IMR-90 (cell line): ENCODE results near the gene CRLF2. TPM values are rescaled to one million over a fixed set of nuclear protein-coding genes. Genes with fewer than 3 reads are reported as not detected.

Experiments used
- ATAC-seq: fragments of 200-7000 bp; cut with Tn5 transposase; 2 replicates; pipeline ENCODE4 v1.9.1; 2020; ENCODE audit warnings: low read depth, mild to moderate bottlenecking, moderate library complexity
- BruUV-seq: library from RNA; stranded (reverse); fragments of 400-500 nt; replicated peaks from 2 replicates; lab custom pipeline; 2021; lab: Mats Ljungman, UMichigan
- CTCF ChIA-PET: fragments of 300-600 bp; formaldehyde crosslinking; extraction: SDS; loops from one replicate; lab custom pipeline; 2021; ENCODE audit warnings: antibody characterized with exemption; lab: Yijun Ruan, JAX
- POLR2A ChIA-PET: fragments of 300-600 bp; sonication (Branson Sonifier 250); formaldehyde crosslinking; loops from one replicate; lab custom pipeline; 2022; ENCODE audit warnings: antibody characterized with exemption; ENCODE audit not compliant: unreplicated experiment; lab: Charles Lee
- DNase-seq: peaks from one replicate; pipeline ENCODE4 v3.0.0; 2013
- H2AFZ ChIP-seq: replicated peaks from 2 replicates; pipeline ENCODE3; 2013; ENCODE audit warnings: low read length, mild to moderate bottlenecking; ENCODE audit not compliant: poor library complexity
- H2AK5ac ChIP-seq: 2 replicates; pipeline ENCODE4 v1.6.1; 2013; ENCODE audit warnings: low read depth, low read length, inconsistent platforms
- H2AK9ac ChIP-seq: replicated peaks from 2 replicates; pipeline ENCODE3; 2013; ENCODE audit warnings: mild to moderate bottlenecking, low read depth, low read length, moderate library complexity; ENCODE audit not compliant: poor library complexity
- H2BK120ac ChIP-seq: 2 replicates; pipeline ENCODE4 v1.6.1; 2013; ENCODE audit warnings: low read depth, low read length, inconsistent platforms
- H2BK15ac ChIP-seq: 3 replicates; pipeline ENCODE4 v1.6.1; 2013; ENCODE audit warnings: low read depth, low read length, inconsistent platforms
- H2BK20ac ChIP-seq: 2 replicates; pipeline ENCODE4 v1.6.1; 2013; ENCODE audit warnings: low read depth, mild to moderate bottlenecking, inconsistent platforms, low read length, moderate library complexity
- H2BK5ac ChIP-seq: 2 replicates; pipeline ENCODE4 v1.6.1; 2013; ENCODE audit warnings: mild to moderate bottlenecking, low read depth, low read length, inconsistent platforms; ENCODE audit not compliant: poor library complexity, severe bottlenecking
- H3K14ac ChIP-seq: replicated peaks from 2 replicates; pipeline ENCODE4 v1.6.1; 2013; ENCODE audit warnings: low read depth, low read length, inconsistent platforms
- H3K18ac ChIP-seq: 2 replicates; pipeline ENCODE4 v1.6.1; 2013; ENCODE audit warnings: low read depth, low read length, control low read depth
- H3K23ac ChIP-seq: 2 replicates; pipeline ENCODE4 v1.6.1; 2013; ENCODE audit warnings: low read depth, low read length, inconsistent platforms
- H3K27ac ChIP-seq: 2 replicates; pipeline ENCODE4 v1.5.1; 2013; ENCODE audit warnings: mild to moderate bottlenecking, control low read depth, low read length; ENCODE audit not compliant: insufficient read depth
- H3K27me3 ChIP-seq: 2 replicates; pipeline ENCODE4 v1.6.1; 2013; ENCODE audit warnings: low read length; ENCODE audit not compliant: control insufficient read depth, insufficient read depth
- H3K36me3 ChIP-seq: 2 replicates; pipeline ENCODE4 v1.6.1; 2013; ENCODE audit warnings: low read length, mixed read lengths; ENCODE audit not compliant: control insufficient read depth, insufficient read depth
- H3K4ac ChIP-seq: 2 replicates; pipeline ENCODE4 v1.6.1; 2013; ENCODE audit warnings: low read depth, low read length, inconsistent platforms
- H3K4me1 ChIP-seq: 2 replicates; pipeline ENCODE4 v1.6.1; 2013; ENCODE audit warnings: low read length, mixed read lengths; ENCODE audit not compliant: control insufficient read depth, insufficient read depth
- H3K4me2 ChIP-seq: 2 replicates; pipeline ENCODE4 v1.6.1; 2013; ENCODE audit warnings: low read depth, mild to moderate bottlenecking, control low read depth, low read length, moderate library complexity
- H3K4me3 ChIP-seq: 2 replicates; pipeline ENCODE4 v1.5.1; 2013; ENCODE audit warnings: low read depth, mild to moderate bottlenecking, control low read depth, low read length, moderate library complexity; ENCODE audit not compliant: insufficient read depth
- H3K56ac ChIP-seq: 2 replicates; pipeline ENCODE4 v1.6.1; 2013; ENCODE audit warnings: low read length, inconsistent platforms; ENCODE audit not compliant: insufficient read depth; ENCODE audit errors: extremely low read depth
- H3K79me1 ChIP-seq, 2 experiments: 2 replicates each; pipeline ENCODE4 v1.6.1; 2013; ENCODE audit warnings: low read length in 2 of 2, inconsistent platforms in 1 of 2, low read depth in 1 of 2
- H3K9ac ChIP-seq: 2 replicates; pipeline ENCODE4 v1.6.1; 2013; ENCODE audit warnings: low read depth, low read length, control low read depth
- H3K9me1 ChIP-seq: 2 replicates; pipeline ENCODE4 v1.6.1; 2013; ENCODE audit warnings: low read length, inconsistent platforms; ENCODE audit not compliant: insufficient read depth
- H3K9me3 ChIP-seq: 2 replicates; pipeline ENCODE4 v1.6.1; 2013; ENCODE audit warnings: low read length; ENCODE audit not compliant: control insufficient read depth, insufficient read depth
- H4K20me1 ChIP-seq: 2 replicates; pipeline ENCODE4 v1.6.1; 2013; ENCODE audit warnings: low read length, inconsistent platforms; ENCODE audit not compliant: insufficient read depth
- H4K5ac ChIP-seq: 2 replicates; pipeline ENCODE4 v1.6.1; 2013; ENCODE audit warnings: mild to moderate bottlenecking, low read depth, low read length, control low read depth
- H4K8ac ChIP-seq, 2 experiments: 2 replicates each; pipeline ENCODE4 v1.6.1; 2013; ENCODE audit warnings: low read depth in 2 of 2, low read length in 2 of 2, control low read depth in 1 of 2, inconsistent platforms in 1 of 2
- H4K91ac ChIP-seq: 2 replicates; pipeline ENCODE4 v1.6.1; 2013; ENCODE audit warnings: low read depth, low read length, inconsistent platforms; ENCODE audit not compliant: insufficient read depth
- POLR2A ChIP-seq: IDR thresholded peaks from 2 replicates; pipeline ENCODE4 v1.6.1; 2012; ENCODE audit warnings: mild to moderate bottlenecking, low read depth, low read length
- WGBS, 2 experiments: methylation state at CpG; one replicate each; pipeline versions ENCODE4 v1.1.5 to v1.1.7; 2013; ENCODE audit warnings: missing lambda C conversion rate in 2 of 2; ENCODE audit not compliant: insufficient read length in 1 of 2; ENCODE audit errors: extremely low coverage in 2 of 2; 5-methylcytosine and 5-hydroxymethylcytosine counted together
- dilution Hi-C: fragments of 300-500 bp; cut with HindIII; formaldehyde crosslinking; loops from one replicate; pipeline ENCODE4 v1.14.3; 2018; ENCODE audit warnings: low sequenced_read_pairs; ENCODE audit not compliant: unreplicated experiment
- in situ Hi-C: fragments of 300-500 bp; cut with MboI; formaldehyde crosslinking; loops from 3 replicates; pipeline ENCODE4 v1.14.3; 2019; ENCODE audit warnings: low sequenced_read_pairs, inconsistent platforms, mixed read lengths
- intact Hi-C: fragments of 100-400 bp; cut with micrococcal nuclease; formaldehyde crosslinking; loops from 2 replicates; pipeline ENCODE4 v1.10.0; 2022
- polyA plus RNA-seq, 3 experiments: library from polyadenylated mRNA; depleted of rRNA; stranded (reverse); fragments of >200 nt; gene quantifications; 2 replicates each; pipeline ENCODE4 v1.2.3, GENCODE V29; 2012; ENCODE audit warnings: low replicate concordance in 1 of 3
- total RNA-seq: library from RNA; depleted of rRNA; stranded (reverse); fragments of >200 nt; gene quantifications from 2 replicates; pipeline ENCODE4 v1.2.3, GENCODE V29; 2012
- TF ChIP-seq, protein P1 (sequence below): conservative IDR thresholded peaks from 2 replicates; pipeline ENCODE4 v1.5.1; 2012; ENCODE audit warnings: mild to moderate bottlenecking, low read depth, low read length, improper control_type of control experiment

Gene CRLF2
- total and polyA plus RNA-seq, 2 of the 4 experiments (the other 2 are of a cell fraction): not detected

DNA sequence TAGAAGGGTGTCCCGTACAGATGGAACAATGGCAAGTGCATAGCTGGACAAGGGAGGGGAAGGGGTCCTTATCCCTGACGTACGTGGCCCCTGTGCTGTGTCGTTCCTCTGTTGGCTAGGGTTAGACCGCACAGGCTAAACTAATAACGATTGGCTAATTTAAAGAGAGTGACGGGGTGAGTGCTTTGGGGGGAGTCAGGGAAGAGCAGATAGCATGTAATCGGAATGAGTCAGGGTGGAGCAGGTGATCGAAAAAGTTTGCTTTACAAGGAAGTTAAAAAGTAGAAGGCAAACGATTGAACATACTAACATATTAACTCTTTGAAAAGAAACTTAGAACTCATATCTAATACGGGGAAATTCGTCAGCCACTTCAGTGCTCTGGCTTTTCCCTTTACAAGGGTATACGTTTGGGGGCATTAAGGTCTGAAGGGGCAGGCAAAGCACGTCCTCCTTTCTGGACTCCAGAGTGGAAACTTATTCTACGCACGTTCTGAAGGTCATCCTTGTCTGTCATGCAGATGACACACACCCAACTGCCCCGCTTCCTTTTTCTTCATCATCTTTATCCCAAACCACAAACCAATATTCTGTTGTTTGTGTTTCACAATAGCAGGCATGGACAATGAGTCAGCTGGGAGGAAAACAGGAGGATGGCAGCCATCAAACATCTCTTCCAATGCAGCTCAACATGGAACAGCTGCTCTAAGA, 10.2 kb upstream of the CRLF2 start:
- intact Hi-C loops (no loop called here), in situ Hi-C loops (no loop called here), dilution Hi-C loops (no loop called here)
- no peak overlapping the region for H2BK5ac ChIP-seq
- H3K4me2 ChIP-seq: no peak overlapping the region
- H4K5ac ChIP-seq: no peak overlapping the region
- DNase-seq: no peak
- no peaks in the 10 kb centered on the region for H4K20me1 ChIP-seq
- no peak overlapping the region for H3K14ac ChIP-seq
- H3K27ac ChIP-seq: no peak overlapping the region
- POLR2A ChIA-PET: no interaction called here
- no peak overlapping the region for H3K4ac ChIP-seq
- no CpG with 5 or more reads among the region's 17 CpGs for whole genome bisulfite sequencing, 2 experiments
- H3K79me1 ChIP-seq: no peaks in the 10 kb centered on the region
- no peak overlapping the region for H2AK5ac ChIP-seq
- no peak overlapping the region for H3K4me3 ChIP-seq
- H3K4me1 ChIP-seq: no peaks in the 10 kb centered on the region
- H3K9me3 ChIP-seq: peaks cover 16% of the 10 kb centered on the region
- no peak overlapping the region for H2BK120ac ChIP-seq
- H3K9ac ChIP-seq: no peak overlapping the region
- no peak overlapping the region for H2BK15ac ChIP-seq
- H3K18ac ChIP-seq: no peak overlapping the region
- H4K91ac ChIP-seq: no peak overlapping the region
- no peaks in the 10 kb centered on the region for H3K9me1 ChIP-seq
- H3K36me3 ChIP-seq: no peaks in the 10 kb centered on the region
- no peak overlapping the region for H4K8ac ChIP-seq
- CTCF ChIA-PET: no interaction called here
- H2AFZ ChIP-seq: no peak overlapping the region
- no peak for ATAC-seq
- no peak overlapping the region for H2AK9ac ChIP-seq
- TF ChIP-seq POLR2A: no peak
- TF ChIP-seq, protein P1, sequence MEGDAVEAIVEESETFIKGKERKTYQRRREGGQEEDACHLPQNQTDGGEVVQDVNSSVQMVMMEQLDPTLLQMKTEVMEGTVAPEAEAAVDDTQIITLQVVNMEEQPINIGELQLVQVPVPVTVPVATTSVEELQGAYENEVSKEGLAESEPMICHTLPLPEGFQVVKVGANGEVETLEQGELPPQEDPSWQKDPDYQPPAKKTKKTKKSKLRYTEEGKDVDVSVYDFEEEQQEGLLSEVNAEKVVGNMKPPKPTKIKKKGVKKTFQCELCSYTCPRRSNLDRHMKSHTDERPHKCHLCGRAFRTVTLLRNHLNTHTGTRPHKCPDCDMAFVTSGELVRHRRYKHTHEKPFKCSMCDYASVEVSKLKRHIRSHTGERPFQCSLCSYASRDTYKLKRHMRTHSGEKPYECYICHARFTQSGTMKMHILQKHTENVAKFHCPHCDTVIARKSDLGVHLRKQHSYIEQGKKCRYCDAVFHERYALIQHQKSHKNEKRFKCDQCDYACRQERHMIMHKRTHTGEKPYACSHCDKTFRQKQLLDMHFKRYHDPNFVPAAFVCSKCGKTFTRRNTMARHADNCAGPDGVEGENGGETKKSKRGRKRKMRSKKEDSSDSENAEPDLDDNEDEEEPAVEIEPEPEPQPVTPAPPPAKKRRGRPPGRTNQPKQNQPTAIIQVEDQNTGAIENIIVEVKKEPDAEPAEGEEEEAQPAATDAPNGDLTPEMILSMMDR: no peak
- no peak overlapping the region for H3K56ac ChIP-seq
- no peak overlapping the region for H3K23ac ChIP-seq
- BruUV-seq: no TSS peak
- H2BK20ac ChIP-seq: no peak overlapping the region
- no peaks in the 10 kb centered on the region for H3K27me3 ChIP-seq
